HG02588 (cell line): ENCODE measurements around the gene SYT10.
"Not testable (repeated sequence)": the region's sequence is repeated elsewhere in the genome, so short reads cannot be mapped to it uniquely, and the experiment has no call there.

ENCODE experiments used
- ATAC-seq: cut with Tn5 transposase; IDR thresholded peaks from one replicate; pipeline ENCODE4 v1.9.1; 2021; ENCODE audit warnings: mild to moderate bottlenecking, moderate library complexity; ENCODE audit not compliant: unreplicated experiment

SYT10 gene

DNA sequence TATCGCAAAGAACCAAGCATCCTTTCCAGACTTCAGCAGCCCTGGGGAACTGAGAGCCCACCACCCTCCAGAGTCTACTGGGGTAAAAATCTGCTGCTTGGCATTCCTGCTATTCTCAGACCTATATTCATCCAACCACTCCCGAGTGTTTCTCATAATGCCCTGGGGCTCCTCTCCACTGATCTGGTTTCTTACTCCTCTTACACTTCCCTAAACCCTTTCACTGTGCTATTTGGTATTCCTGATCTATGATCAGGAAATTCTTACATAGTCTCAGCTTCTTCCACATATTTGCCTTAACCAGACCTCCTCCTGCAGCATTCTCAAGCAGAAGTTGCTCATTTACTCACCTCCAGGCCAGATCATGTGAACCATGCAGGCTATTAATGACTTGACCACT is 82.4 kb downstream of the SYT10 start:
- ATAC-seq = no peak

DNA sequence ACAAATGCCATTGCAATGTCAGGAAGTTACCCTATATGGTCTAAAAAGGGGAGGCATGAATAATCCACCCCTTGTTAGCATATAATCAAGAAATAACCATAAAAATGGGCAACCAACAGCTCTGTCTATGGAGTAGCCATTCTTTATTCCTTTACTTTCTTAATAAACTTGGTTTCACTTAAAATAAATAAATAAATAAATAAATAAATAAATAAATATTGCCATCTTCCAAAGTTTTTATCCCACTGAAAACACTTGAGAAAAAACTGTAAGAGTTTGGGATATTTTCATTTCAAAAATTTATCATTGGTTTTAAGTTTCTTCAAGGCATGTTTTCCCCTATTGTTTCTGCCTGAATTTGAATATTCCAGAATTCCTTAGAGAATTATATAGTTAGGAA is 89.8 kb downstream of the SYT10 start:
- no peak for ATAC-seq

DNA sequence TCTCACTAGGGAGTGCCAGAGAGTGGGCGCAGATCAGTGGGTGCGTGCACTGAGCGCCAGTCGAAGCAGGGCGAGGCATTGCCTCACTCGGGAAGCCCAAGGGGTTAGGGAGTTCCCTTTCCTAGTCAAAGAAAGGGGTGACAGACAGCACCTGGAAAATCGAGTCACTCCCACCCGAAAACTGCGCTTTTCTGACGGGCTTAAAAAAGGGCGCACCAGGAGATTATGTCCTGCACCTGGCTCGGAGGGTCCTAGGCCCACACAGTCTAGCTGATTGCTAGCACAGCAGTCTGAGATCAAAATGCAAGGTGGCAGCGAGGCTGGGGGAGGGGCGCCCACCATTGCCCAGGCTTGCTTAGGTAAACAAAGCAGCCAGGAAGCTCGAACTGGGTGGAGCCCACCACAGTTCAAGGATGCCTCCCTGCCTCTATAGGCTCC is 107.6 kb downstream of the SYT10 start:
- not testable (repeated sequence) for ATAC-seq

GRCh38 chr12:33330940-33331339 is 108.7 kb downstream of the SYT10 start:
- no peak for ATAC-seq
